Upper lobe of left lung (tissue), 6 donors: ENCODE measurements around the gene TLL1. TPM values are rescaled to one million over a fixed set of nuclear protein-coding genes. Genes with fewer than 3 reads are reported as not detected.

Source experiments
- ATAC-seq, 2 donors: fragments of 200-7000 bp; cut with Tn5 transposase; one replicate each; pipeline ENCODE4 v1.9.1; 2022; ENCODE audit warnings: mild to moderate bottlenecking in 2 of 2, moderate library complexity in 2 of 2; ENCODE audit not compliant: low FRiP score in 2 of 2
- DNase-seq, 2 donors: peaks; one replicate each; pipeline ENCODE4 v3.0.0-alpha.2; 2019 to 2020
- H3K27ac ChIP-seq, 4 donors: fragments of 200-600 bp; sonication (generic); one replicate each; pipeline ENCODE4 v1.5.1; 2016 to 2019
- H3K27me3 ChIP-seq, 4 donors: fragments of 200-600 bp; sonication (generic); one replicate each; pipeline ENCODE4 v1.5.1; 2017 to 2019
- H3K36me3 ChIP-seq, 4 donors: fragments of 200-600 bp; sonication (generic); one replicate each; pipeline ENCODE4 v1.5.1; 2016 to 2019
- H3K4me1 ChIP-seq, 4 donors: fragments of 200-600 bp; sonication (generic); one replicate each; pipeline ENCODE4 v1.5.1; 2018 to 2019
- H3K4me3 ChIP-seq, 4 donors: fragments of 200-600 bp; sonication (generic); one replicate each; pipeline ENCODE4 v1.5.1; 2017 to 2019; ENCODE audit warnings: mild to moderate bottlenecking in 2 of 4, moderate library complexity in 1 of 4
- H3K9me3 ChIP-seq, 4 donors: fragments of 200-600 bp; sonication (generic); one replicate each; pipeline ENCODE4 v1.5.1; 2018 to 2019
- EP300 ChIP-seq, 4 donors: sonication (generic); formaldehyde crosslinking; IDR thresholded peaks; one replicate each; pipeline ENCODE4 v1.5.1; 2017; ENCODE audit warnings: antibody characterized with exemption in 4 of 4, control low read depth in 2 of 4
- POLR2A ChIP-seq, 4 donors: fragments of 450-650 bp; IDR thresholded peaks; one replicate each; pipeline ENCODE4 v1.5.1; 2016 to 2017; ENCODE audit warnings: antibody characterized with exemption in 4 of 4, mild to moderate bottlenecking in 2 of 4
- POLR2AphosphoS5 ChIP-seq, 2 donors: sonication (generic); formaldehyde crosslinking; IDR thresholded peaks; one replicate each; pipeline ENCODE4 v1.5.1; 2017; ENCODE audit warnings: antibody characterized with exemption in 2 of 2
- WGBS, 2 donors: methylation state at CpG; one replicate each; pipeline ENCODE4 v1.1.5; 2017 to 2018; 5-methylcytosine and 5-hydroxymethylcytosine counted together
- small RNA-seq, 4 donors: library from RNA; depleted of rRNA; stranded (forward); fragments of <200 nt; gene quantifications; one replicate each; pipeline ENCODE3, GENCODE V24; 2016
- total RNA-seq, 6 donors: library from RNA; depleted of rRNA in 4 of 6; stranded (reverse); fragments of >200 nt in 4 of 6; gene quantifications; one replicate each; pipeline versions ENCODE4 v1.1.0 to v1.2.1, GENCODE V29; 2016 to 2021
- TF ChIP-seq, protein P1 (sequence below), 6 experiments: fragments of 450-650 bp in 4 of 6; fragments of 200-600 bp in 2 of 6; sonication (generic) in 2 of 6; IDR thresholded peaks; one replicate each; pipeline ENCODE4 v1.5.1; 2016 to 2019; ENCODE audit warnings: antibody characterized with exemption in 6 of 6
- donor health status: DM: no; HTN: no; CAD: no; lungs with moderate emphysema.
- donor health status: DM: no; HTN: yes; CAD: no; lungs with severe emphysema.

Gene TLL1
- total RNA-seq, 6 donors from 2014 or later: 1.9 to 8.4 (median 3.1) TPM

- TF ChIP-seq, protein P1, sequence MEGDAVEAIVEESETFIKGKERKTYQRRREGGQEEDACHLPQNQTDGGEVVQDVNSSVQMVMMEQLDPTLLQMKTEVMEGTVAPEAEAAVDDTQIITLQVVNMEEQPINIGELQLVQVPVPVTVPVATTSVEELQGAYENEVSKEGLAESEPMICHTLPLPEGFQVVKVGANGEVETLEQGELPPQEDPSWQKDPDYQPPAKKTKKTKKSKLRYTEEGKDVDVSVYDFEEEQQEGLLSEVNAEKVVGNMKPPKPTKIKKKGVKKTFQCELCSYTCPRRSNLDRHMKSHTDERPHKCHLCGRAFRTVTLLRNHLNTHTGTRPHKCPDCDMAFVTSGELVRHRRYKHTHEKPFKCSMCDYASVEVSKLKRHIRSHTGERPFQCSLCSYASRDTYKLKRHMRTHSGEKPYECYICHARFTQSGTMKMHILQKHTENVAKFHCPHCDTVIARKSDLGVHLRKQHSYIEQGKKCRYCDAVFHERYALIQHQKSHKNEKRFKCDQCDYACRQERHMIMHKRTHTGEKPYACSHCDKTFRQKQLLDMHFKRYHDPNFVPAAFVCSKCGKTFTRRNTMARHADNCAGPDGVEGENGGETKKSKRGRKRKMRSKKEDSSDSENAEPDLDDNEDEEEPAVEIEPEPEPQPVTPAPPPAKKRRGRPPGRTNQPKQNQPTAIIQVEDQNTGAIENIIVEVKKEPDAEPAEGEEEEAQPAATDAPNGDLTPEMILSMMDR (IDR thresholded peaks at IDR 0.05): no peak
- TF ChIP-seq POLR2A (IDR thresholded peaks at IDR 0.05) (no peak), EP300 (IDR thresholded peaks at IDR 0.05) (no peak), POLR2AphosphoS5 (IDR thresholded peaks at IDR 0.05) (no peak)
- Histone ChIP-seq H3K4me3 (no peak overlapping the region), H3K9me3 (no peaks in the 10 kb centered on the region), H3K4me1 (no peaks in the 10 kb centered on the region), H3K27me3 (no peaks in the 10 kb centered on the region), H3K27ac (no peak overlapping the region), H3K36me3 (no peaks in the 10 kb centered on the region)
- no peak for ATAC-seq
- no peak for DNase-seq
- WGBS, 2 donors: 82 to 88% methylated on average over 6 of the region's 6 CpGs
Observed at GRCh38 chr4:166143227-166143626, 270.2 kb downstream of the TLL1 start.

GRCh38 chr4:166144607-166145006 lies 271.6 kb downstream of the TLL1 start:
- no peaks in the 10 kb centered on the region for H3K9me3 ChIP-seq
- no peaks in the 10 kb centered on the region for H3K27me3 ChIP-seq
- no peaks in the 10 kb centered on the region for H3K36me3 ChIP-seq
- H3K4me1 ChIP-seq: no peaks in the 10 kb centered on the region
- 59 to 82% methylated on average over 4 of the region's 4 CpGs for WGBS, 2 donors
- ATAC-seq (no peak), DNase-seq (no peak)
- H3K4me3 ChIP-seq: no peak overlapping the region
- TF ChIP-seq, protein P1 (IDR thresholded peaks at IDR 0.05): no peak
- TF ChIP-seq POLR2A (IDR thresholded peaks at IDR 0.05) (no peak), EP300 (IDR thresholded peaks at IDR 0.05) (no peak), POLR2AphosphoS5 (IDR thresholded peaks at IDR 0.05) (no peak)
- no peak overlapping the region for H3K27ac ChIP-seq

GRCh38 chr4:166146806-166147540 lies 273.9 kb downstream of the TLL1 start:
- Histone ChIP-seq H3K4me1 (no peaks in the 10 kb centered on the region), H3K36me3 (no peaks in the 10 kb centered on the region), H3K27ac (no peak overlapping the region), H3K9me3 (no peaks in the 10 kb centered on the region), H3K27me3 (no peaks in the 10 kb centered on the region), H3K4me3 (no peak overlapping the region)
- TF ChIP-seq POLR2A (IDR thresholded peaks at IDR 0.05): no peak
- TF ChIP-seq EP300 (IDR thresholded peaks at IDR 0.05): no peak
- TF ChIP-seq, protein P1 (IDR thresholded peaks at IDR 0.05): no peak
- TF ChIP-seq POLR2AphosphoS5 (IDR thresholded peaks at IDR 0.05): no peak
- 76 to 84% methylated on average over 6 of the region's 6 CpGs for WGBS, 2 donors
- no peak for DNase-seq
- no peak for ATAC-seq

Small RNAs within 50 kb of the gene (small RNA-seq; reads per million reads assigned to genes)
- gene RNA5SP170: 0 reads per million in 4 donors
